GM12875 (cell line): ENCODE measurements around the gene NSUN2.
"Not testable (repeated sequence)": the region's sequence is repeated elsewhere in the genome, so short reads cannot be mapped to it uniquely, and the experiment has no call there.

Experiments used
- H3K4me3 ChIP-seq: one replicate; pipeline ENCODE4 v1.5.1; 2011; ENCODE audit warnings: low read depth, low read length, control low read depth
- CTCF ChIP-seq: IDR thresholded peaks from 2 replicates; pipeline ENCODE4 v1.5.1; 2011; ENCODE audit warnings: low read depth, mild to moderate bottlenecking, control low read depth, inconsistent platforms, low read length, moderate library complexity, borderline replicate concordance; ENCODE audit not compliant: insufficient read depth

The NSUN2 gene

GRCh38 chr5:6659941-6660684 is 27.3 kb upstream of the NSUN2 start:
- no peak for TF ChIP-seq CTCF
- H3K4me3 ChIP-seq, result peak overlapping the region; percentile 10

- no peak for TF ChIP-seq CTCF
- no peak overlapping the region for H3K4me3 ChIP-seq
Measured at GRCh38 chr5:6656680-6657079, 23.8 kb upstream of the NSUN2 start.

- no peak for TF ChIP-seq CTCF
Measured at GRCh38 chr5:6655432-6655831, 22.6 kb upstream of the NSUN2 start.

GRCh38 chr5:6652025-6652424 is 19.2 kb upstream of the NSUN2 start:
- no peak for TF ChIP-seq CTCF
- no peak overlapping the region for H3K4me3 ChIP-seq

More at GRCh38 chr5:6655432-6655831, 22.6 kb upstream of the NSUN2 start:
- H3K4me3 ChIP-seq, result no peak overlapping the region

- no peak for TF ChIP-seq CTCF
- H3K4me3 ChIP-seq, result no peak overlapping the region
Measured at GRCh38 chr5:6649681-6650080, 16.8 kb upstream of the NSUN2 start.

- no peak overlapping the region for H3K4me3 ChIP-seq
- TF ChIP-seq CTCF, result no peak
Measured at GRCh38 chr5:6649186-6649585, 16.3 kb upstream of the NSUN2 start.

- not testable (repeated sequence) for H3K4me3 ChIP-seq
Measured at GRCh38 chr5:6645571-6646362, 12.9 kb upstream of the NSUN2 start.
